Activated CD4-positive, alpha-beta T cell treated with anti-CD3 and anti-CD28 coated beads for 36 hours (primary cell): ENCODE results near the gene PSMC4. TPM values are rescaled to one million over a fixed set of nuclear protein-coding genes. Genes with fewer than 3 reads are reported as not detected.

ENCODE experiments used
- ATAC-seq: fragments of 200-7000 bp; cut with Tn5 transposase; one replicate; pipeline ENCODE4 v1.10.0; 2021; ENCODE audit warnings: mild to moderate bottlenecking, moderate library complexity
- CTCF ChIA-PET: fragments of 350-600 bp; sonication (Branson Sonifier 250); formaldehyde crosslinking; loops from one replicate; lab custom pipeline; 2021; ENCODE audit warnings: antibody characterized with exemption; lab: Charles Lee
- POLR2A ChIA-PET: fragments of 350-600 bp; sonication (Branson Sonifier 250); formaldehyde crosslinking; loops from one replicate; lab custom pipeline; 2021; ENCODE audit warnings: antibody characterized with exemption, inconsistent platforms; lab: Charles Lee
- DNase-seq: peaks from one replicate; pipeline ENCODE4 v3.0.0-alpha.2; 2020
- H3K27ac Mint-ChIP-seq: one replicate; pipeline ENCODE4 v1.8.0; 2021; ENCODE audit warnings: mixed read lengths
- H3K27me3 Mint-ChIP-seq: one replicate; pipeline ENCODE4 v1.8.0; 2021; ENCODE audit warnings: mixed read lengths
- H3K36me3 Mint-ChIP-seq: one replicate; pipeline ENCODE4 v1.8.0; 2021; ENCODE audit warnings: low read depth, mixed read lengths
- H3K4me1 Mint-ChIP-seq: one replicate; pipeline ENCODE4 v1.8.0; 2021; ENCODE audit warnings: mixed read lengths
- H3K4me3 Mint-ChIP-seq: one replicate; pipeline ENCODE4 v1.8.0; 2021; ENCODE audit warnings: mild to moderate bottlenecking, moderate library complexity, mixed read lengths
- H3K9me3 Mint-ChIP-seq: one replicate; pipeline ENCODE4 v1.8.0; 2021; ENCODE audit warnings: low read depth, mixed read lengths
- intact Hi-C, 2 experiments: fragments of 100-400 bp; cut with DNase I in 1 of 2; cut with micrococcal nuclease in 1 of 2; formaldehyde crosslinking; loops; one replicate each; pipeline versions ENCODE4 v1.14.2 to v1.15.1; 2022 to 2024; cut with DNase I, micrococcal nuclease
- total RNA-seq, 2 experiments: library from RNA; stranded (reverse); gene quantifications; one replicate each; pipeline ENCODE4 v1.2.3, GENCODE V29; 2021

Gene PSMC4
- total RNA-seq, 2 experiments from 2014 or later, result 114 to 140 TPM

- DNase-seq (no peak), ATAC-seq (no peak)
- intact Hi-C loops, result no loop called here
- ChIA-PET POLR2A (no interaction called here), CTCF (interaction anchor here (1.2 kb wide), 1 partner anchor 16 kb away, joined by 3 read pairs; no protein-coding TSS in a partner anchor)
- Mint-ChIP-seq H3K4me3 (no peak overlapping the region), H3K27me3 (no peaks in the 10 kb centered on the region), H3K27ac (no peak overlapping the region), H3K36me3 (peaks cover 56% of the 10 kb centered on the region), H3K9me3 (peaks cover 29% of the 10 kb centered on the region), H3K4me1 (peaks cover 25% of the 10 kb centered on the region)
These were observed 15.7 kb downstream of the PSMC4 start for GRCh38 chr19:39986643-39987042.

- Mint-ChIP-seq H3K27me3 (no peaks in the 10 kb centered on the region), H3K4me3 (no peak overlapping the region), H3K36me3 (peaks cover 54% of the 10 kb centered on the region), H3K9me3 (peaks cover 29% of the 10 kb centered on the region), H3K27ac (no peak overlapping the region), H3K4me1 (peaks cover 29% of the 10 kb centered on the region)
- POLR2A ChIA-PET, result no interaction called here
- ATAC-seq, result no peak
- DNase-seq, result no peak
- intact Hi-C loops, result no loop called here
- CTCF ChIA-PET, result interaction anchor here (1.2 kb wide), 1 partner anchor 17 kb away, joined by 3 read pairs; no protein-coding TSS in a partner anchor
These were observed 16.2 kb downstream of the PSMC4 start for GRCh38 chr19:39987167-39987566.

- no peak for ATAC-seq
- no peak overlapping the region for H3K27ac Mint-ChIP-seq
- H3K36me3 Mint-ChIP-seq, result peaks cover 56% of the 10 kb centered on the region
- intact Hi-C loops, result no loop called here
- DNase-seq, result no peak
- H3K9me3 Mint-ChIP-seq, result peaks cover 29% of the 10 kb centered on the region
- H3K4me3 Mint-ChIP-seq, result no peak overlapping the region
- H3K4me1 Mint-ChIP-seq, result peaks cover 33% of the 10 kb centered on the region
- ChIA-PET POLR2A (no interaction called here), CTCF (no interaction called here)
- H3K27me3 Mint-ChIP-seq, result no peaks in the 10 kb centered on the region
These were observed 16.6 kb downstream of the PSMC4 start for GRCh38 chr19:39987596-39987995.

- ChIA-PET POLR2A (interaction anchor here (1.0 kb wide), 1 partner anchor 23 kb away, joined by 3 read pairs; the partner anchor contains the start of gene PSMC4), CTCF (no interaction called here)
- no peak overlapping the region for H3K4me3 Mint-ChIP-seq
- peaks cover 17% of the 10 kb centered on the region for H3K9me3 Mint-ChIP-seq
- ATAC-seq (no peak), DNase-seq (no peak)
- H3K36me3 Mint-ChIP-seq, result peaks cover 44% of the 10 kb centered on the region
- H3K4me1 Mint-ChIP-seq, result peaks cover 69% of the 10 kb centered on the region
- H3K27ac Mint-ChIP-seq, result no peak overlapping the region
- intact Hi-C loops, result loop anchor here in 1 of 2 experiments (10.0 kb wide), 1 partner anchor 451 kb away; the partner anchor contains the start of gene SERTAD3
- H3K27me3 Mint-ChIP-seq, result no peaks in the 10 kb centered on the region
These were observed 22.6 kb downstream of the PSMC4 start for GRCh38 chr19:39993605-39994004.

GRCh38 chr19:39994361-39994760, 23.4 kb downstream of the PSMC4 start:
- Mint-ChIP-seq H3K27me3 (no peaks in the 10 kb centered on the region), H3K27ac (peak overlapping the region; percentile 11), H3K9me3 (peaks cover 17% of the 10 kb centered on the region), H3K36me3 (peaks cover 40% of the 10 kb centered on the region), H3K4me1 (peaks cover 70% of the 10 kb centered on the region), H3K4me3 (no peak overlapping the region)
- intact Hi-C loops, result loop anchor here in 1 of 2 experiments (10.0 kb wide), 1 partner anchor 450 kb away; the partner anchor contains the start of gene SERTAD3
- no peak for DNase-seq
- CTCF ChIA-PET, result no interaction called here
- ATAC-seq, result no peak
- POLR2A ChIA-PET, result interaction anchor here (1.0 kb wide), 1 partner anchor 24 kb away, joined by 3 read pairs; the partner anchor contains the start of gene PSMC4

GRCh38 chr19:39995794-39996193, 24.8 kb downstream of the PSMC4 start:
- peak overlapping the region; percentile 66 for H3K27ac Mint-ChIP-seq
- POLR2A ChIA-PET, result no interaction called here

GRCh38 chr19:39996218-39996810, 25.3 kb downstream of the PSMC4 start:
- H3K9me3 Mint-ChIP-seq, result peaks cover 17% of the 10 kb centered on the region
- ATAC-seq, result peak; percentile 50
- H3K27ac Mint-ChIP-seq, result peak overlapping the region; percentile 99
- intact Hi-C loops, result loop anchor here (1.0 to 10.0 kb wide), 7 partner anchors 94 to 618 kb away; partner anchors contain the start of genes ZNF780A (in 2 of the 2), C19orf47 (in 1 of the 2), MAP3K10 (in 1 of the 2) and PLD3 (in 1 of the 2)
- peaks cover 53% of the 10 kb centered on the region for H3K4me1 Mint-ChIP-seq
- peak overlapping the region; percentile 90 for H3K4me3 Mint-ChIP-seq
- H3K27me3 Mint-ChIP-seq, result no peaks in the 10 kb centered on the region
- H3K36me3 Mint-ChIP-seq, result peaks cover 42% of the 10 kb centered on the region
- POLR2A ChIA-PET, result interaction anchor here (2.3 kb wide), 1 partner anchor 25 kb away, joined by 11 read pairs; the partner anchor contains the start of gene PSMC4
- peak; percentile 70 for DNase-seq
- CTCF ChIA-PET, result interaction anchor here (1.1 to 1.9 kb wide), 2 partner anchors 26 kb away, joined by 6 to 12 read pairs; partner anchors contain the start of gene PSMC4

More at GRCh38 chr19:39995794-39996193, 24.8 kb downstream of the PSMC4 start:
- CTCF ChIA-PET, result interaction anchor here (1.1 kb wide), 1 partner anchor 26 kb away, joined by 6 read pairs; the partner anchor contains the start of gene PSMC4
- Mint-ChIP-seq H3K4me3 (peak overlapping the region; percentile 90), H3K36me3 (peaks cover 42% of the 10 kb centered on the region), H3K27me3 (no peaks in the 10 kb centered on the region), H3K9me3 (peaks cover 17% of the 10 kb centered on the region), H3K4me1 (peaks cover 58% of the 10 kb centered on the region)
- DNase-seq (no peak), ATAC-seq (no peak)
- intact Hi-C loops, result loop anchor here (1.0 to 10.0 kb wide), 7 partner anchors 95 to 619 kb away; partner anchors contain the start of genes ZNF780A (in 2 of the 2), C19orf47 (in 1 of the 2), MAP3K10 (in 1 of the 2) and PLD3 (in 1 of the 2)

- peaks cover 17% of the 10 kb centered on the region for H3K9me3 Mint-ChIP-seq
- H3K27me3 Mint-ChIP-seq, result no peaks in the 10 kb centered on the region
- peaks cover 48% of the 10 kb centered on the region for H3K4me1 Mint-ChIP-seq
- CTCF ChIA-PET, result interaction anchor here (1.9 kb wide), 1 partner anchor 27 kb away, joined by 12 read pairs; the partner anchor contains the start of gene PSMC4
- POLR2A ChIA-PET, result interaction anchor here (2.3 kb wide), 1 partner anchor 26 kb away, joined by 11 read pairs; the partner anchor contains the start of gene PSMC4
- H3K4me3 Mint-ChIP-seq, result peak within 1 kb of the TSS; percentile 90
- peak within 1 kb of the TSS; percentile 99 for H3K27ac Mint-ChIP-seq
- peaks cover 41% of the 10 kb centered on the region for H3K36me3 Mint-ChIP-seq
- DNase-seq, result peak; percentile 94
- ATAC-seq, result peak; percentile 90
- intact Hi-C loops, result loop anchor here (1.0 to 10.0 kb wide), 11 partner anchors 26 to 618 kb away; partner anchors contain the start of genes PSMC4 (in 2 of the 2), ZNF780A (in 2 of the 2), AKT2 (in 1 of the 2) and C19orf47 (in 1 of the 2)
These were observed 26.1 kb downstream of the PSMC4 start, which contains the start of gene ZNF546 for GRCh38 chr19:39996811-39997637. TSS of gene ZNF546 (plus strand) at chr19:39997060. CDS start at chr19:39998327, 1,267 bp downstream.

- peak; percentile 74 for DNase-seq
- H3K9me3 Mint-ChIP-seq, result peaks cover 16% of the 10 kb centered on the region
- ChIA-PET POLR2A (interaction anchor here (0.6 to 2.3 kb wide), 3 partner anchors 27 to 473 kb away, joined by 3 to 11 read pairs (median 4); partner anchors contain the start of gene PSMC4), CTCF (interaction anchor here (1.9 kb wide), 1 partner anchor 28 kb away, joined by 12 read pairs; the partner anchor contains the start of gene PSMC4)
- peak overlapping the region; percentile 90 for H3K4me3 Mint-ChIP-seq
- intact Hi-C loops, result loop anchor here (1.0 to 10.0 kb wide), 9 partner anchors 26 to 617 kb away; partner anchors contain the start of genes PSMC4 (in 2 of the 2), ZNF780A (in 2 of the 2), ZNF780B (in 2 of the 2) and AKT2 (in 1 of the 2)
- H3K36me3 Mint-ChIP-seq, result peaks cover 35% of the 10 kb centered on the region
- no peaks in the 10 kb centered on the region for H3K27me3 Mint-ChIP-seq
- peaks cover 41% of the 10 kb centered on the region for H3K4me1 Mint-ChIP-seq
- H3K27ac Mint-ChIP-seq, result peak overlapping the region; percentile 99
- peak; percentile 59 for ATAC-seq
These were observed 26.8 kb downstream of the PSMC4 start for GRCh38 chr19:39997638-39998216.

GRCh38 chr19:39998501-39998900, 27.5 kb downstream of the PSMC4 start:
- H3K27ac Mint-ChIP-seq, result peak overlapping the region; percentile 59
- CTCF ChIA-PET, result no interaction called here
- ATAC-seq, result no peak
- peaks cover 35% of the 10 kb centered on the region for H3K4me1 Mint-ChIP-seq
- POLR2A ChIA-PET, result interaction anchor here (0.6 to 2.3 kb wide), 3 partner anchors 28 to 472 kb away, joined by 3 to 11 read pairs (median 4); partner anchors contain the start of gene PSMC4
- intact Hi-C loops, result loop anchor here in 1 of 2 experiments (1.0 to 10.0 kb wide), 2 partner anchors 58 to 446 kb away; partner anchors contain the start of genes SERTAD3 and ZNF780B
- H3K4me3 Mint-ChIP-seq, result peak overlapping the region; percentile 90
- H3K36me3 Mint-ChIP-seq, result peaks cover 31% of the 10 kb centered on the region
- peaks cover 9% of the 10 kb centered on the region for H3K9me3 Mint-ChIP-seq
- no peak for DNase-seq
- H3K27me3 Mint-ChIP-seq, result no peaks in the 10 kb centered on the region
